Measurements from ENCODE around the gene AFF3. TPM values are rescaled to one million over a fixed set of nuclear protein-coding genes. Genes with fewer than 3 reads are reported as not detected.

AFF3 gene
- total RNA-seq, 1 experiment from 2014 or later: 0.22 TPM

- no peak overlapping the region for H3K4me2 ChIP-seq (ENCODE audit: insufficient read depth, insufficient read length, low read length)
- no peak overlapping the region for H4K8ac ChIP-seq (replicated peaks; ENCODE audit: insufficient read length, low read depth, low read length)
- H2AK5ac ChIP-seq (ENCODE audit: insufficient read length, low read length): no peak overlapping the region
- no peak overlapping the region for H3K27ac ChIP-seq (ENCODE audit: insufficient read length, low read depth, low read length)
- H4K20me1 ChIP-seq (ENCODE audit: control insufficient read depth, insufficient read depth, insufficient read length): no peaks in the 10 kb centered on the region
- no peak overlapping the region for H3K18ac ChIP-seq (ENCODE audit: insufficient read length, low read depth, low read length)
- no peaks in the 10 kb centered on the region for H3K27me3 Mint-ChIP-seq (ENCODE audit: low read depth)
- H2AFZ ChIP-seq (ENCODE audit: low read length): no peak overlapping the region
- H3K4me1 ChIP-seq (ENCODE audit: insufficient read depth, low read length): no peaks in the 10 kb centered on the region
- no peak overlapping the region for H3K23ac ChIP-seq (ENCODE audit: insufficient read length, low read depth, low read length)
- TF ChIP-seq CTCF (conservative IDR thresholded peaks at IDR 0.05): no peak
- no peak for DNase-seq
- H3K27ac Mint-ChIP-seq: no peak overlapping the region
- peaks cover 0 to 8% (median 0%) of the 10 kb centered on the region in 3 experiments; a peak in 2 of 7 replicates for H3K36me3 Mint-ChIP-seq (ENCODE audit: insufficient read depth in 1 of 3, low read depth in 3 of 3)
- H2BK20ac ChIP-seq (ENCODE audit: low read depth, low read length, poor library complexity, severe bottlenecking): no peak overlapping the region
- H4K5ac ChIP-seq (ENCODE audit: insufficient read length, low read depth, low read length): no peak overlapping the region
- no peak overlapping the region for H3K56ac ChIP-seq (ENCODE audit: insufficient read length, low read depth, low read length)
- H3K9ac ChIP-seq (ENCODE audit: extremely low read depth, insufficient read length, low read length): no peak overlapping the region
- no peak overlapping the region for H3K4me3 Mint-ChIP-seq
- H2BK15ac ChIP-seq (ENCODE audit: low read depth, low read length): no peak overlapping the region
- H3K14ac ChIP-seq (ENCODE audit: insufficient read depth, low read length): no peak overlapping the region
- H2BK120ac ChIP-seq (ENCODE audit: low read depth, low read length, poor library complexity, severe bottlenecking): no peak overlapping the region
- H3T11ph ChIP-seq (ENCODE audit: low read length): no peak overlapping the region
- H3K4ac ChIP-seq (ENCODE audit: low read depth, low read length): no peak overlapping the region
- no peak overlapping the region for H2BK5ac ChIP-seq (ENCODE audit: insufficient read length, low read length)
- peaks cover 4% of the 10 kb centered on the region for H3K9me3 ChIP-seq (ENCODE audit: control insufficient read depth, low read depth, low read length)
- no peaks in the 10 kb centered on the region for H3K27me3 ChIP-seq (ENCODE audit: insufficient read depth, low read length)
- H3K79me2 ChIP-seq (ENCODE audit: insufficient read depth, low read length): no peaks in the 10 kb centered on the region
- no peaks in the 10 kb centered on the region for H3K79me1 ChIP-seq (ENCODE audit: insufficient read depth, low read depth, low read length, poor library complexity, severe bottlenecking)
- H2BK12ac ChIP-seq (ENCODE audit: insufficient read length, low read depth, low read length): no peak overlapping the region
- H3K9me3 Mint-ChIP-seq: peaks cover 27 to 30% of the 10 kb centered on the region in 2 experiments
- H4K91ac ChIP-seq (ENCODE audit: insufficient read length, low read depth, low read length): no peak overlapping the region
- H3K23me2 ChIP-seq (ENCODE audit: insufficient read length, low read depth, low read length, poor library complexity, severe bottlenecking): no peaks in the 10 kb centered on the region
- peaks cover 4 to 5% of the 10 kb centered on the region in 2 experiments; a peak in 1 of 4 replicates for H3K4me1 Mint-ChIP-seq
Measured at GRCh38 chr2:99794414-99794813, 348.0 kb downstream of the AFF3 start.
